HG02763 (cell line): ENCODE results near the gene ERC1.

ENCODE experiments used
- ATAC-seq: cut with Tn5 transposase; IDR thresholded peaks from one replicate; pipeline ENCODE4 v1.9.1; 2021; ENCODE audit warnings: mild to moderate bottlenecking, moderate library complexity; ENCODE audit not compliant: unreplicated experiment

ERC1 gene

GRCh38 chr12:1377117-1377516 lies 386.1 kb downstream of the ERC1 start:
- ATAC-seq: no peak

DNA sequence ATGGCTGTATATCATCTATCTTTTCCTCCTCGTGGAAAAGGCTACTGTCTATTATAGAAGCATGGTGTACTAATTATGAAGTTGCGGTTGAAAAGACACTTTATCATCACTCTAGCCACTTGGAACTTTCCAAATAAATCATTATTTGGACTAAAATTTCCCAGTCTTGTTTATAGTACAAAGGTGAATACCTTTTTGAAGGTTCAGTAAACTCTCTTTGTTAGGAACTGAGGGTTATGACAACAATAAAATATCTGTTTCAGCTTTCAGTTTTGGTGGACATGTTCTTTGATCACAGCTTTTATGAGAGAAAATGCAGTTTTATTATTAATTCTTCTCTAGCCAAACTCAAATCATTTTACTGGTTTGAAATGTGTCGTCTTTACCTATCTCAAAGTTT lies 386.7 kb downstream of the ERC1 start:
- no peak for ATAC-seq

DNA sequence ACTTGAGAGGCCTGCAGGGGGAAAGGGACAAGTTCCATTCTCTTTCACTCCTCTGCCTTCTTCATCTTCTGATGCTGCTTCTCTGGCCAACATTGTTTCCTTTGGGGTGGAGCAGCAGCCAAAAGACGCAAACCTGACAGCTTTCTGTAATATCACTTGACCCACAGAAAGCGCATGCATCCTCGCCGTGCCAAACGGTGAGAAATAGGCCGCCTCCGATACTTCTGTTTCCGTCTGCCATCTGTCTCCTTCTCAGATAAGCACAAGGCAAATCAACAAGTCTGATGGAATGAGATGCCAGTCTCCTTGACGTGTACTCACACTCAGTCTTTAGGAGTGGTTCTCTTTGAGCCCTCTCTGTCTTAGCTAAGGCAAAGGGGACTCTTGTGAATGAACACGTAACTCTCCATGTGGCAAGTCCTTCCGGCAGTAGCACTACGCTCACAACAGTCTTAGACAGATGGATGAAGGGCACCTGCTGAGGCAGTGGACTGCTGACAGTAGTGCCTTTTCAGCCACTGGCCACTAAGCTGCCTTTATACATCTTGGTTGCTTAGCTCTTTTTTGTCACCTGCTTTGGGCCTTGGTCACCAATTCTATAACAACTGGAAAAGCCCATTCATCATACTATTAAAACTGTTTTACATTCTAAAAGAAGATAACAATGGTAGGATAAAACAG lies 389.3 kb downstream of the ERC1 start:
- no peak for ATAC-seq

- no peak for ATAC-seq
Measured at GRCh38 chr12:1382151-1382550, 391.1 kb downstream of the ERC1 start.

DNA sequence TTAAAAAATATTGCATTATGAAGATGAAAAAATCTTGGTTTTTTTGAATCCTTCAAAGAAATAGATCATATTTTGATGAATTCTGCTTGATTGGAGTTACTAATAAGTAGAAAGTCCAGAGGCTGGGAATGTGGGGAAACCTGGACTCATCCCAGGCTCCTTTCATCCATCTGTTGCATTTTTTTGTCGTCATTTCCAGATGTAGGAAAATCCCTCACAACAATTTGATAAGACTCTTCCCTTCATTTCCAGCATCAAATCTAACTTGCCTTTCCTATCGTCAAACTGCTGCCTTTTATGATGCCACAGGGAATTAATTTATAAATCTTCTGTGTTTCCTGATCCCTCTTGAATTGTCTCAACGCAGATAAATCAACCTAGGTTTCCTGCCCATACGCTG lies 391.8 kb downstream of the ERC1 start:
- ATAC-seq: no peak

DNA sequence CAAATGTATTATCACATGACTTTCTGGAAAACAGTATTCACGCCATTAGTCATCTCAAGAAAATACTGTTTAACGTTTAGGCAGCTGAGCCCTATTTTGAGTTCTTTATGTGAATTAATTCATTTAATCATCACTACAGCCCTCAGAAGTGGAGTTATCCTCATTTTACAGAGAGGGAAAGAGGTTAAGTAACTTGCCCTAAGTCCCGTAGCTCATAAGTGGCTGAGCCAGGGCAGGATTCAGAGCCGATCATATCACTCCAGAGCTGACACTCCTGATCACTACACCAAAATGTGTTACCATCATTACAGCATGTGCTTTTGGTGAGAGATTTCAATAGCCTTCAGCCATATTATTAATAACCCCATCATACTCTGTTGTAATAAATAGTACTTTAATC lies 392.7 kb downstream of the ERC1 start:
- ATAC-seq: no peak

- no peak for ATAC-seq
Measured at GRCh38 chr12:1384910-1385309, 393.9 kb downstream of the ERC1 start.

GRCh38 chr12:1391722-1392121 lies 400.7 kb downstream of the ERC1 start:
- ATAC-seq: no peak

GRCh38 chr12:1395421-1395955 lies 404.5 kb downstream of the ERC1 start:
- ATAC-seq: no peak

GRCh38 chr12:1398673-1399072 lies 407.6 kb downstream of the ERC1 start:
- no peak for ATAC-seq

GRCh38 chr12:1401891-1402290 lies 410.9 kb downstream of the ERC1 start:
- ATAC-seq: no peak

DNA sequence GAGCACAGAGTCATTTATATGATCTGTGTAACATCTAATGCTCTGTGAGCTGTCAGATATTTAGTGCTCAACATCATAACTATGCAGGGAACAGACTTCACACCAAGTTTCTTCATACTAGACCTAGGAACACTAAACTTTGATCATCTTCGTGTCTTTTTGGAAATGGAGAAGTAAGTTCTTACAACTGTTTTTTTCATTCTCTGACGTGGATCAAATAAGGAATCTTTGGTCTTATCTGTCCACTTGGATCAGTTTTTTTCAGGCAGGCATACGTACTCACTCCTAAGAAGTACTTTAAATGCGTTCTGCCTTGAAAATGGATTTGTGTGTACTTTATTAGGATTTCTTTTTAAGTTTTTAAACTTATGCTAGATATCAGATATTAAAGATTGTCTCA lies 412.4 kb downstream of the ERC1 start:
- ATAC-seq: no peak

GRCh38 chr12:1405619-1406018 lies 414.6 kb downstream of the ERC1 start:
- ATAC-seq: no peak

- no peak for ATAC-seq
Measured at GRCh38 chr12:1410794-1411193, 419.8 kb downstream of the ERC1 start.

GRCh38 chr12:1413930-1414329 lies 422.9 kb downstream of the ERC1 start:
- no peak for ATAC-seq

- ATAC-seq: no peak
Measured at GRCh38 chr12:1418144-1418543, 427.1 kb downstream of the ERC1 start.

GRCh38 chr12:1419849-1420371 lies 428.9 kb downstream of the ERC1 start:
- ATAC-seq: no peak

DNA sequence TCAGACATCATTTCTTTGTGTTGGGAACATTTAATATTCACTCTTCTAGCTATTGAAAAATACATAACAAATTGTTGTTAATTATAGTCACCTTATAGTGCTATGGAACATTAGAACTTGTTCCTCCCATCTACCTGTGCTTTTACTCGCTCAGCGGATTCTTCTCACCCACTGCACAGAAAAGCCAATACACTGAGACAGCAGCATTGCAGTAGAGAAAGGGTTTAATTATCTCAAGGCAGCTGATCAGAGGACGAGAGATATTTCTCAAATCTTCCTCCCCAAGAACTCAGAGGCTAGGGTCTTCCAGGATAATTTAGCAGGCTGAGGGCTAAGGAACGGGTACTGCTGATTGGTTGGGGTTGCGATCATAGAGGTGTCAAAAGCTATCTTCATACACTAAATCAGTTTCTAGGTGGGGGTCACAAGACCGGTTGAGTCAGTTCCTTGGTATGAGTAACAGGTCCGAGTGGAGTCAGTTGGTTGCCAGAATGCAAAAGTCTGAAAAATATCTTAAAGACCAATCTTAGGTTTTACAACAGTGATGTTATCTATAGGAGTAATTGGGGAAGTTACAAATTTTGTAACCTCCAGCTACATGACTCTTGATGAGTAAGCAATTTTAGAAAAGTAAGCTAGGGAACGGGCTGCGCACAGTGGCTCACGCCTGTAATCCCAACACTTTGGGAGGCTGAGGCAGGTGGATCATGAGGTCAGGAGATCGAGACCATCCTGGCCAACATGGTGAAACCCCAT lies 430.2 kb downstream of the ERC1 start:
- no peak for ATAC-seq

- no peak for ATAC-seq
Measured at GRCh38 chr12:1422604-1423315, 431.7 kb downstream of the ERC1 start.

DNA sequence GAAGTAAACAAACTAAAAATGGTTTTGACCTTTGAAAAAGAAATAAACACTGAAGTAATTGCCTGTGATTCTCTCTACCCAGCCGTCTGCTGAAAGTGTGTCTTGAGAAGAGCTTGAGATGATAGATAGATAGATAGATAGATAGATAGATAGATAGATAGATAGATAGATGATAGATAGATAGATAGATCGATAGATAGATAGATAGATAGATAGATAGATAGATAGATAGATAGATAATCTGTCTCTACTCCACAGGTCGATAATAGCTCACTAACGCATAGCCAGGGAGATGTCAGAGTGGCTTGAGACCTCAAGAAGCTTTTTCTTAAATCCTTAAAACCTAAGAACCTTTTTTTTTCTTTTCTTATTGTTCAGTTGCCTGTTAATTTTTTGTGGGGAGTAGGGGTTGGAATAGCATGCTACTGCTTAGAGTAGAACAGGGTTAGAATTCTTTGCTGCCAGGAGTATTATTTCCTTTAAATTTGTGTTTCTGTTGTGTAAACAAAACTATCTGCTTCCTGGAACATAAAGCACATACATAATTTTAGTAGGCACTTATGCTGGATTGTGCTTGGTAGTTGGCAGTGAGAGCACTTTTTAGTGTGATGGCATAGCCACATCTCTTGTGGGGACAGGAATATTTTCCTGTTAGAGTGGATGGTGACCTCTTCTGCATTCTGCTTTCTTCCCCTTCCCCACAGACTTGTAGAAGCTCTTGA lies 433.8 kb downstream of the ERC1 start:
- ATAC-seq: no peak

GRCh38 chr12:1425396-1425729 lies 434.3 kb downstream of the ERC1 start:
- no peak for ATAC-seq
